Mammary microvascular endothelial cell (primary cell): ENCODE data around the gene SOCS3. TPM values are rescaled to one million over a fixed set of nuclear protein-coding genes. Genes with fewer than 3 reads are reported as not detected.

ENCODE experiments used
- total RNA-seq: library from RNA; depleted of rRNA; stranded (reverse); fragments of >200 nt; gene quantifications from 2 replicates; pipeline ENCODE4 v1.2.3, GENCODE V29; 2015

SOCS3 gene
- total RNA-seq: 42.1 and 42.4 TPM in 2 replicates

GRCh38 chr17:78359997-78360370, at the start of gene SOCS3:
Gene SOCS3 (minus strand): TSS chr17:78360077. CDS start chr17:78359095, 982 bp downstream.

GRCh38 chr17:78378225-78379130, 18.6 kb upstream of the SOCS3 start, which contains the start of gene PGS1:
Gene PGS1 (plus strand): TSS chr17:78378649. CDS start chr17:78378666, 17 bp downstream.

Other genes with a start within 250 kb of the SOCS3 start
- 35.5 and 43.2 TPM in 2 replicates for gene TMC6, start 231.3 kb downstream of the SOCS3 start, total RNA-seq
- gene TMC8, start 229.3 kb downstream of the SOCS3 start, total RNA-seq: 0.07 and 0.30 TPM in 2 replicates
- not detected in 2 replicates for gene C17orf99, start 213.7 kb downstream of the SOCS3 start, total RNA-seq
- gene SYNGR2, start 191.5 kb downstream of the SOCS3 start, total RNA-seq: 42.8 and 57.6 TPM in 2 replicates
- gene TK1, start 173.0 kb downstream of the SOCS3 start, total RNA-seq: 174 and 189 TPM in 2 replicates
- gene AFMID, start 172.7 kb downstream of the SOCS3 start, total RNA-seq: 31.2 and 36.0 TPM in 2 replicates
- gene BIRC5, start 145.8 kb downstream of the SOCS3 start, total RNA-seq: 68.9 and 105 TPM in 2 replicates
- gene TMEM235, start 128.4 kb downstream of the SOCS3 start, total RNA-seq: not detected in 2 replicates
- gene PGS1, start 18.6 kb upstream of the SOCS3 start, total RNA-seq: 25.2 and 27.6 TPM in 2 replicates
- gene DNAH17, start 217.3 kb upstream of the SOCS3 start, total RNA-seq: under 0.01 and 0.05 TPM in 2 replicates